Keratinocyte (primary cell): Measurements from ENCODE around the gene SYT8. TPM values are rescaled to one million over a fixed set of nuclear protein-coding genes. Genes with fewer than 3 reads are reported as not detected.
"Not testable (repeated sequence)": the region's sequence is repeated elsewhere in the genome, so short reads cannot be mapped to it uniquely, and the experiment has no call there.

Experiments
- DNase-seq: peaks from one replicate; pipeline ENCODE4 v3.0.0-alpha.2; 2011; ENCODE audit warnings: low read depth, missing footprints, low spot score
- FAIRE-seq: peaks from 2 replicates; lab custom pipeline; 2011; peaks lifted over from hg19 to GRCh38; lab: Jason Lieb, UNC
- H2AFZ ChIP-seq: 2 replicates; pipeline ENCODE4 v1.6.0; 2012; ENCODE audit warnings: low read length, control low read depth, inconsistent platforms; ENCODE audit not compliant: control insufficient read depth
- H3K27ac ChIP-seq: 2 replicates; pipeline ENCODE4 v1.5.1; 2011; ENCODE audit warnings: low read length; ENCODE audit not compliant: control insufficient read depth, insufficient read depth
- H3K27me3 ChIP-seq: 3 replicates; pipeline ENCODE4 v1.6.0; 2011; ENCODE audit warnings: low read length; ENCODE audit not compliant: control insufficient read depth, insufficient read depth; ENCODE audit errors: extremely low read depth
- H3K36me3 ChIP-seq, 2 experiments: 2 replicates in 1 of 2; 3 replicates in 1 of 2; pipeline ENCODE4 v1.5.1; 2011; ENCODE audit warnings: low read length in 2 of 2, mild to moderate bottlenecking in 1 of 2; ENCODE audit not compliant: control insufficient read depth in 2 of 2, insufficient read depth in 2 of 2; ENCODE audit errors: extremely low read depth in 1 of 2
- H3K4me1 ChIP-seq: 3 replicates; pipeline ENCODE4 v1.5.1; 2011; ENCODE audit warnings: low read length; ENCODE audit not compliant: control insufficient read depth, insufficient read depth; ENCODE audit errors: extremely low read depth
- H3K4me2 ChIP-seq: 3 replicates; pipeline ENCODE4 v1.6.0; 2011; ENCODE audit warnings: low read depth, low read length; ENCODE audit not compliant: control insufficient read depth, insufficient read depth; ENCODE audit errors: extremely low read depth
- H3K4me3 ChIP-seq, 3 experiments: fragments of 200-600 bp in 1 of 3; sonication (generic) in 1 of 3; 2 replicates in 2 of 3; 3 replicates in 1 of 3; pipeline ENCODE4 v1.5.1; 2011 to 2016; ENCODE audit warnings: low read length in 3 of 3, mild to moderate bottlenecking in 3 of 3, control low read depth in 2 of 3, inconsistent platforms in 1 of 3, low read depth in 1 of 3, mixed read lengths in 1 of 3, mixed run types in 1 of 3, moderate library complexity in 1 of 3; ENCODE audit not compliant: control insufficient read depth in 2 of 3, insufficient read depth in 2 of 3; ENCODE audit errors: extremely low read depth in 1 of 3
- H3K79me2 ChIP-seq: 2 replicates; pipeline ENCODE4 v1.6.0; 2012; ENCODE audit warnings: low read length; ENCODE audit not compliant: control insufficient read depth, insufficient read depth
- H3K9ac ChIP-seq: 3 replicates; pipeline ENCODE4 v1.6.0; 2011; ENCODE audit warnings: low read length; ENCODE audit not compliant: control insufficient read depth, insufficient read depth; ENCODE audit errors: extremely low read depth
- H3K9me1 ChIP-seq: 3 replicates; pipeline ENCODE4 v1.6.0; 2011; ENCODE audit warnings: low read length; ENCODE audit not compliant: control insufficient read depth, insufficient read depth; ENCODE audit errors: extremely low read depth
- H3K9me3 ChIP-seq: 2 replicates; pipeline ENCODE4 v1.5.1; 2012; ENCODE audit warnings: low read depth, low read length; ENCODE audit not compliant: control insufficient read depth
- H4K20me1 ChIP-seq: 3 replicates; pipeline ENCODE4 v1.6.0; 2011; ENCODE audit warnings: low read length; ENCODE audit not compliant: control insufficient read depth, insufficient read depth; ENCODE audit errors: extremely low read depth
- CTCF ChIP-seq, 3 experiments: IDR thresholded peaks in 1 of 3; conservative IDR thresholded peaks in 1 of 3; optimal IDR thresholded peaks in 1 of 3; 2 replicates in 2 of 3; 3 replicates in 1 of 3; pipeline versions ENCODE3 to v1.5.1; 2011; ENCODE audit warnings: low read length in 3 of 3, mild to moderate bottlenecking in 3 of 3, moderate library complexity in 2 of 3, control low read depth in 1 of 3, inconsistent platforms in 1 of 3; ENCODE audit not compliant: insufficient read depth in 2 of 3; ENCODE audit errors: extremely low read depth in 1 of 3
- EZH2 ChIP-seq: IDR thresholded peaks from one replicate; pipeline ENCODE4 v1.6.1; 2012; ENCODE audit warnings: inconsistent platforms, mild to moderate bottlenecking, low read length, moderate library complexity
- dilution Hi-C: fragments of 300-500 bp; cut with MboI; formaldehyde crosslinking; loops from one replicate; pipeline ENCODE4 v1.7.0; 2020; ENCODE audit warnings: low sequenced_read_pairs; ENCODE audit not compliant: extremely low pct_ligation_motif_present
- polyA plus RNA-seq, 5 experiments: library from polyadenylated mRNA; depleted of rRNA in 3 of 5; stranded (reverse) in 3 of 5; stranded (forward) in 1 of 5; unstranded in 1 of 5; fragments of >200 nt; gene quantifications; 1 replicate in 1 of 5; 2 replicates in 3 of 5; 3 replicates in 1 of 5; pipeline versions ENCODE4 v1.2.1 to v1.2.3, GENCODE V29; 2011 to 2012; ENCODE audit warnings: missing spikeins in 2 of 5, low read depth in 1 of 5, low replicate concordance in 1 of 5

The SYT8 gene
- polyA plus RNA-seq, 1 donor (not counting 4 experiments of a cell fraction or from before 2014, with no cell fraction given) = 19.3 TPM

- TF ChIP-seq EZH2 (no peak), CTCF (optimal IDR thresholded peaks at IDR 0.05 in 1 of 3, IDR thresholded peaks at IDR 0.05 in 1 of 3, conservative IDR thresholded peaks at IDR 0.05 in 1 of 3; ENCODE audit: extremely low read depth in 1 of 3, insufficient read depth in 2 of 3, low read length in 3 of 3) (no peak)
- Histone ChIP-seq H3K79me2 (no peaks in the 10 kb centered on the region), H3K4me2 (no peak overlapping the region), H4K20me1 (no peaks in the 10 kb centered on the region), H3K27me3 (peaks cover 9% of the 10 kb centered on the region), H3K9me3 (no peaks in the 10 kb centered on the region), H3K27ac (no peak overlapping the region), H3K9me1 (no peaks in the 10 kb centered on the region), H3K36me3 (no peaks in the 10 kb centered on the region), H3K4me1 (peaks cover 3% of the 10 kb centered on the region), H2AFZ (no peak overlapping the region), H3K4me3 (no peak overlapping the region), H3K9ac (no peak overlapping the region)
- FAIRE-seq = no peak
- DNase-seq = no peak
- dilution Hi-C loops = no loop called here
These were observed 48.8 kb downstream of the SYT8 start for GRCh38 chr11:1883346-1884302.

- Histone ChIP-seq H3K27me3 (peaks cover 9% of the 10 kb centered on the region), H3K36me3 (no peaks in the 10 kb centered on the region), H3K4me3 (no peak overlapping the region), H3K79me2 (no peaks in the 10 kb centered on the region), H4K20me1 (no peaks in the 10 kb centered on the region), H3K4me1 (peaks cover 1% of the 10 kb centered on the region), H3K27ac (no peak overlapping the region), H3K9me1 (no peaks in the 10 kb centered on the region), H3K9me3 (no peaks in the 10 kb centered on the region), H3K9ac (no peak overlapping the region), H3K4me2 (no peak overlapping the region), H2AFZ (no peak overlapping the region)
- FAIRE-seq (no peak), DNase-seq (no peak)
- dilution Hi-C loops = no loop called here
- TF ChIP-seq EZH2 (no peak), CTCF (optimal IDR thresholded peaks at IDR 0.05 in 1 of 3, IDR thresholded peaks at IDR 0.05 in 1 of 3, conservative IDR thresholded peaks at IDR 0.05 in 1 of 3; ENCODE audit: extremely low read depth in 1 of 3, insufficient read depth in 2 of 3, low read length in 3 of 3) (no peak)
These were observed 49.5 kb downstream of the SYT8 start for GRCh38 chr11:1884303-1884700.

- H3K9ac ChIP-seq, H3K27me3 ChIP-seq, H2AFZ ChIP-seq, FAIRE-seq, H3K4me3 ChIP-seq, H3K4me1 ChIP-seq, H3K27ac ChIP-seq, H4K20me1 ChIP-seq, dilution Hi-C loops, H3K4me2 ChIP-seq, H3K79me2 ChIP-seq, H3K36me3 ChIP-seq, H3K9me1 ChIP-seq, H3K9me3 ChIP-seq, DNase-seq: not testable (repeated sequence)
These were observed 51.8 kb downstream of the SYT8 start for GRCh38 chr11:1886551-1886950.
